ENCODE data around the gene SLMAP.

- TF ChIP-seq EZH2 (IDR thresholded peaks at IDR 0.05; ENCODE audit: borderline replicate concordance, insufficient read depth, low read depth, low read length, poor library complexity, severe bottlenecking): no peak
- TF ChIP-seq CTCF (IDR thresholded peaks at IDR 0.05): no peak
These were observed 162.2 kb downstream of the SLMAP start for GRCh38 chr3:57918123-57918837.

All from B cell (primary cell).